Activated naive CD8-positive, alpha-beta T cell treated with anti-CD3 and anti-CD28 coated beads, Interleukin-2, amount 50 U/mL, for 16 hours (primary cell): Measurements from ENCODE around the gene P3H3.
A peak's percentile ranks its signal among the peaks of the same experiment; 100 is the strongest.
"Not testable (repeated sequence)": the region's sequence is repeated elsewhere in the genome, so short reads cannot be mapped to it uniquely, and the experiment has no call there.

Source experiments
- DNase-seq: peaks from one replicate; pipeline ENCODE4 v3.0.0-alpha.2; 2020; ENCODE audit warnings: low read depth, low spot score

P3H3 gene

GRCh38 chr12:6866163-6866919, 38.1 kb downstream of the P3H3 start:
- no peak for DNase-seq

DNA sequence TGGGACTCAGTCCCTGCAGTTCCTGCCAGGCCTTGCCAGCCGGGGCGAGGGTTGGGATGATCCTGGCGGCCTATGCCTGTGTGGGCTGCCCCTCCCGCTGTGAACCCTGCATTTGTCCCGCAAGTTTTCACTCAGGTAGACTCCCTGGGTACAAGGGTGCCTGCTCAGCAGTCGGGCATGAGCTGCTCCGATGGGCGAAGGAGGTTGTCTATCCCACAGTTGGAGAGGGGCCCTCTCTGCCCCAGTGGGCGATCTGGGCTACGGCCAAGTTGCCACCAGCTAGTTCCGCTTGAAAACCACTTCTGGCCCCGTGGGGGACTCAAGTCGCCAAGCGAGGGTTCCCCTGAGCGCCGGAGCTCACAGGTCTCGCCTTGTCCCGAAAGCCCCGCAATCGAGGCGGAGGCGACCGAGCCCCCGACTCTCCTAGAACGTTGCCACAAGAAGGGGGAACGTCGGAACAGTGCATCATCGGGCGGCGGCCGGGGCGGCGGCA, 38.8 kb downstream of the P3H3 start:
- no peak for DNase-seq

DNA sequence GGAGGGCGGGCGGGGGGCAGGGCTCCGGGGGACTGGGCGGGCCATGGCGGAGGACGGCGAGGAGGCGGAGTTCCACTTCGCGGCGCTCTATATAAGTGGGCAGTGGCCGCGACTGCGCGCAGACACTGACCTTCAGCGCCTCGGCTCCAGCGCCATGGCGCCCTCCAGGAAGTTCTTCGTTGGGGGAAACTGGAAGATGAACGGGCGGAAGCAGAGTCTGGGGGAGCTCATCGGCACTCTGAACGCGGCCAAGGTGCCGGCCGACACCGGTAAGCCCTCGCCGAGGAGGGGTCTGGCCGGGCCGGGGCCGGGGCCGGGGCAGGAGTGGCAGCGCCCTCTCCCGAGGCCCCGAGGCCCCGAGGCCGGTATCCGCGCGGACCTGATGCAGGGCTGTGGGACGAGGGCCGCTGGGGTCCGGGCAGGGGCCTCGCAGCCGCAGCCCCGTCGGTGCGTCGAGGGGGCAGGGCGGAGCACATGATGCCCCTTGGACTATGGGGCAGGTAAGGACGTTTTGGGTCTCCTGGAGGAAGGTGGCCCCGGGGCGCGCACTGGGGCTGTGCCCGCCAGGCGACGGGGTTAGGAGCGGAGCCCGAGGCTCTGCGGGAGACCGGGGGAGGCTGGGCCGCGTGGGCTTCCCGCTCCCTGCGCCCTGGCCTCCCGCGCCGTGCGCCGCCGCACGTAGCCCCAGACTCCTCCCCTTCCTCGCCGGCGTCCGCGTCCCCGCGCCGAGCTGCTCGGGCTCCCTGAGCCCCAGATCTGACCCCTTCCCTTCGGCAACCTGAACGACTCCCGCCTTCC, 39.4 kb downstream of the P3H3 start, which contains the start of gene TPI1:
TPI1 (plus strand) TSS at position 119 of the 798 bp plus-strand sequence; CDS start at position 155, 36 bp downstream.
- peak; percentile 56 for DNase-seq

GRCh38 chr12:6868211-6869048, 40.2 kb downstream of the P3H3 start:
- peak; percentile 11 for DNase-seq

DNA sequence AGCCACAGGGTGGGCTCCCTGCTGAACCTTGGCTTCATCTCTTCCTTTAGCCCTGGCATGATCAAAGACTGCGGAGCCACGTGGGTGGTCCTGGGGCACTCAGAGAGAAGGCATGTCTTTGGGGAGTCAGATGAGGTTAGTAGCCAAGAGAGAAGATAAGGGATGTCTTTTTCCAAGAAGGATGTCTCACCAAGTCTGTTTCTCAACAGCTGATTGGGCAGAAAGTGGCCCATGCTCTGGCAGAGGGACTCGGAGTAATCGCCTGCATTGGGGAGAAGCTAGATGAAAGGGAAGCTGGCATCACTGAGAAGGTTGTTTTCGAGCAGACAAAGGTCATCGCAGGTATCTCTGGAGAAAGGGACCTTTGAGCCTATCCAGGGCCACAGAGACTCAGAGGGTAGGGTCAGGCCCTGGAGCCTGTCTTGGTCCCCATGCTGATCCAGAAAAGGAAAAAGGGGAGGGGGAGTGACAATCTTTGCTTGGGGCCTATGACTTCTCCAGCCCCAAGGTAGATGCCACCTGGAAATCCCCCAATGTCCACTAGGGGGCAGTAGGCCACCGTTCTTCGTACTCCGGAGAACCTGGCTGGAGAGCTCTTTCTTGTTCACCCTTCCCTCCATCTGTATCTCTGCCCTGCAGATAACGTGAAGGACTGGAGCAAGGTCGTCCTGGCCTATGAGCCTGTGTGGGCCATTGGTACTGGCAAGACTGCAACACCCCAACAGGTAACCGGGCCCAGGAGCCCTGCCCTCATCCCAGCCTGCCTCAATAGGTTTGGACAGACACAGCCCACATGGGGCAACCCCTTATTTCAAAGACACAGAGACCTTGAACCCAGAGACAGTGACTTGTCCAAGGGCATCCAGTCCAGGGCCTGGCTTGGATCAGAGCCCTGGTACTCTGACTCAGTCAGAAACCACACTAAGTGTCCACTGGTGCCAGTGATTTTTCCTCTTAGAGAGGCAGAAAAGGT, 41.1 kb downstream of the P3H3 start:
- peak; percentile 73 for DNase-seq

- DNase-seq, result not testable (repeated sequence)
Measured at GRCh38 chr12:6870304-6870703, 42.1 kb downstream of the P3H3 start.

DNA sequence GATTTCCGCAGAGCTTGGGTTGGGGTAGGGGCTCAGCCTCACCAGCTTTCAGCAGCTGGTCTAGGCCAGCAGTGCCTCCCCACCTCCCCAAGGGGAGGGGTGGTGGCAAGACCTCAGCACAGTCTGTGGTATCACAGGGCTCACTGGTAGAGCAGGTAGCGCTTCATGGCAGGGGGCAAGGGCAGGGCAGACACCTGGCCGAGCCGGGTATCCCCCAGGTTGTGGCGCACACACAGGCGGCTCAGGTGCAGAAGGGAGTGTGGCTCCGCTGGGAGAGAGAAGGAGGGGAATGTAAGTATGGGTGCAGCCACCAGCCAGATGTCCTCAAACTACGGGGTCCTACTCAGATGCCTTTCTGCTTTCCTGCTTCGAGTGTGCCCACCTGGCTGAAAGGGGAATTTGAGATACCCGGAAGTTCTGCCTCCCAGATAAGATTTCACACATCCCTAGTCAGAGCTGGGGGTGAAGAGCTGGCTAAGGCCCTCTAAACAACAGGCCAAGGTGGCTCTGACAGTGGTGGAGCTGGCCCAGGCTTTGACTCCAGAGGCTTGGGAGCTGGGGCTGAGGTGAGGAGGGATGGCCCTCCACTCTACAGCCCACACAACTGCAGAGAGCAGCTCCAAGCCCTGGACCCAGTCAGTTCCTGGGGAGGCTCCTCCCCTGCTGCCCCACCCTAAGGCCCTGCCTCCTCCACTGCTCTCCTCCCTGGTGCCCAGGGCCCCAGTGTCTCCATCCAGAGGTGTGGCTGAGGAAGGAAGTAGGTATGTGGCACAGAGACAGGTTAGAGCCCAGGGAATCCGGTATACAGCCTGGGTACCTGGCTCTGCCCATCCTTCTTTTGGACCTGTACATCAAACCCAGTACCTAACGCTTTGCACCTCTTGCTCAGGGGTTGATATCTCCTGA, 43.1 kb downstream of the P3H3 start:
- DNase-seq, result no peak

DNA sequence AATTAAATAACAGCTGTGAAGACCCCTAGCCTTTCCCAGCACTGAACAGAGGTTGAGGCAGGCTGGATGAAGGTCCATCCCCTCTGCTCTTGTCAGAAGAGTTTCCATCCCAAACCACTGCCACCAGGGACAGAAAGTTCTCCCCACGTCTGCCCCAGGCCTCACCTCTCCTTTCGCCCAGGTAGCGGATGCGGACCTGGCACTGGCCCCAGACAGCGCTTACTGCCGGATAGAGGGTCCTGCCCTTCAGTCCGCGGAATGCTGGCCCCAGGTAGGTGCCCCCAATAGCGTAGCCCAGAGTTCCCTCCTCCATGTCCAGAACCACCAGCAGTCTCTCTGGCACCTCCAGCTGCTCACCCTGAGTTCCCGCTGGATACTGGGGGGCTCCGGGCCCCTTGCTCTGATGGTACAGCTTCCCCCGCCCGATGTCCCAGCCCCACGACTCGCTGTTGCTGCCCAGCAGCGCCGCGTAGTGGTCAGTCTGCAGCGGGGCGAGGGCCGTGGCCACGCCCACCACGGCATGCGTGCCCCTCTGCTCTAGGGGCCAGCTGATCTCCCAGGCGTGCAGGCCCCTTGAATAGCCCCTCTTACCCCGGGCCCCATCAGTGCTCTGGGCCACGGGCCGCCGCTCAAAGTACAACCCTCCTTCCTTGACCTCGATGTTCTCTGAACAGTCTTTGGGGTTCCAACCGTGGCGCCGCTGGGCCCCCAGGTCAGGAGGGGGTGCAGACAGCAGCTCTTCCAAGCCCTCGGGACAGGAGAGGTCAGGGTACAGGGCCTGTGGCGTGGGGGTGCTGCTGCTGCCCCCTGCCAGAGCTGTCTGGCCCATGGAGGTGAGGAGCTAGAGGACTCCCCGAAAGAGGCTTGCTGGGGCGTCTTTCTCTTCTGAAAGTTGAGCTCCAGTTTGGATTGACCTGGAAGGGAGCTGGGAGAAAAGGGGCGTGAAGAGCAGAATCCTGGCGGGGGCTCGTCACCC, 44.2 kb downstream of the P3H3 start:
- DNase-seq, result peak; percentile 67

DNA sequence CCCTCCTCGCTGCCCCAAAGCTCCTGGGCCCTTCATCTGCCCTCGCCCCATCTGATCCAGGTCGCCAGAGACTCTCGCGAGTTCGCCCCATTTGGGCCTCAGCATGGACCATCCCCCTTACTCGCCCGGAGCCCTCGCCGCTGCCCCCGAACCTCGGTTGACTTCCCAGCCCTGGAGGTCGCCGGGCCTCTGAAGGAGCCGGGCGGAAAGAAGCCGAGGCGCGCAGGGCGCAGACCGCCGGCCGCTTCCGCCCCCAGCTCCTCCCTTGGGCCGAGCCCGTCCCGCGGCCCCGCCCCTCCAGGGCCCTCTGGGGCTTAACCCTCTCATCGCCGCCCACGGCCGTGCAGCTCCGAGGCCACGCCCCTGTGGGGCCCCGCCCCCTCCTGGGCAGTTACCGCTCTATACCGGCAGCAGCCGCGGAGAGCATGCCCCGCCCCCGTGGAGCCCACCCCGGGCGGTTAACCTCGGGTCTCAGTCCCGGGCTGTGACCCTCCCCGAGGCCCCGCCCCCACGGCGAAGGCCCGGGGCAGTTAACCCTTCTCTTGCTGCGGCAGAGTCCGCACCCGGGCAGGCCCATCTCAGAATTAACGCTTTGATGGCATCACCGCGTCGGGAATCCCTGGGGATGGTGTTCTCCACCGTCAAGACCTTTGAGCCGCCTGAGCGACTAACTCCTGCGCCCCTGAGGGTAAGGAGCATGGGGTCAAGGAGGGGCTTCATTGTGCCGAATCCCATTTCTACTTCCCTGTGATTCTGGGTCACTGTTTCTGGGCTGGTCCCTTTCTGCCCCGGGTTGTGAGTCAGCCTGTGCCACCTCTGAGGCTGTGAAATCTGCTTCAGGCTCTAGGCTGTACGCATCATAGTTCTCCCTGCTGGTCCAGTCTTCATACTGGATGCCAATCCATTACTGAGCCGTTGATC, 45.1 kb downstream of the P3H3 start, which contains the start of gene SPSB2:
SPSB2 (minus strand) TSS at position 210 of the 921 bp plus-strand sequence. CDS start 402 bp downstream, outside the sequence.
- DNase-seq, result peak; percentile 99

DNA sequence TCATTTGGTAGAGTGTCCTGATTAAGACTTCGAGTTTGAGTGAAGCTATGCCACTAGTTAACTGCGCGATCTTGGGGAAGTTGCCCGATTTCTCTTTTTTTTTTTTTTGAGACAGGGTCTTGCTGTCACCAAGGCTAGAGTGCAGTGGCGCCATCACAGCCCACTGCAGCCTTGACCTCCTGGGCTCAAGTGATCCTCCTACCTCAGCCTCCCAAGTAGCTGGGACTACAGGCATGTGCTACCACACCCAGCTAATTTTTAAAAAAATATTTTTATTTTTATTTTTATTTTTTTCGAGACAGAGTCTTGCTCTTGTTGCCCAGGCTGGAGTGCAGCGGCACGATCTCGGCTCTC, 45.8 kb downstream of the P3H3 start:
- not testable (repeated sequence) for DNase-seq

- DNase-seq, result not testable (repeated sequence)
Measured at GRCh38 chr12:6879824-6880223, 51.6 kb downstream of the P3H3 start.

- DNase-seq, result no peak
Measured at GRCh38 chr12:6883252-6883651, 55.0 kb downstream of the P3H3 start.

DNA sequence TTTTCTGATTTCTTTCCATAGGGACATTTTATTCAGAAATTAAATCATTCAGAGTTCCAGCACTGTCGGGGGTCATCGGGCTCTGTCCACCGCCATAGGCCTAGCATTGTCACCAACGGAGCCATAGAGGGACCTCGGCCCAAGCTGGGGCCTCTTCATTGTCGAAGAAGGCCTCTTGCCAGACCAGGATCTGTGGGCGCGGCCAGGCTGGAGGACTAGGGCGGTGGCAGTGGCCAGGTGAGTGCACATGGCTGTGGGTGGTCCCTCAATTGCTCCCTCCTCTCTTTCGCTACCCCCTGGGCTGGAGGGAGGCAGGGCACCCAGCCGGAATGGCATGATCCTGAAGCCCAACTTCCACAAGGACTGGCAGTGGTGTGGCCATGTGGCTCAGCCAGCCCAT, 55.5 kb downstream of the P3H3 start:
- no peak for DNase-seq

DNA sequence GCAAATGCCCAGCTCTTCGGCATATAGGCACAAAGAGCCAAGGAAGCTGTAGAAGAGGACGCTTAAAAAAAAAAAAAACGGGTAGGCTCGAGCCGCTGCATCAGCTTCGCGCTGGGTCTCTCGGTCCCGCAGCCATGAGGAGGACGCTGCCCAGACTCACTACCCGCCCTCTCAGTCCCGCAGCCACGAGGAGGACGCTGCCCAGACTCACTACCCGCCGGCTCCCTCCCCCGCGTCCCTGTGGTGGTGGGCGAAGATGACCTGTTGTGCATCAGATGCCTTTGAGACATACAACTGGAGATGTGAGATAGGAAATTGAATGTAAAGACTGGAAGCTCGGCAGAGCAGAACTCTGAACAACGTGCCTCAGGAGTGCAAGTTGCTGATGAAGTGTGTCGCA, 56.3 kb downstream of the P3H3 start:
- DNase-seq, result no peak

DNA sequence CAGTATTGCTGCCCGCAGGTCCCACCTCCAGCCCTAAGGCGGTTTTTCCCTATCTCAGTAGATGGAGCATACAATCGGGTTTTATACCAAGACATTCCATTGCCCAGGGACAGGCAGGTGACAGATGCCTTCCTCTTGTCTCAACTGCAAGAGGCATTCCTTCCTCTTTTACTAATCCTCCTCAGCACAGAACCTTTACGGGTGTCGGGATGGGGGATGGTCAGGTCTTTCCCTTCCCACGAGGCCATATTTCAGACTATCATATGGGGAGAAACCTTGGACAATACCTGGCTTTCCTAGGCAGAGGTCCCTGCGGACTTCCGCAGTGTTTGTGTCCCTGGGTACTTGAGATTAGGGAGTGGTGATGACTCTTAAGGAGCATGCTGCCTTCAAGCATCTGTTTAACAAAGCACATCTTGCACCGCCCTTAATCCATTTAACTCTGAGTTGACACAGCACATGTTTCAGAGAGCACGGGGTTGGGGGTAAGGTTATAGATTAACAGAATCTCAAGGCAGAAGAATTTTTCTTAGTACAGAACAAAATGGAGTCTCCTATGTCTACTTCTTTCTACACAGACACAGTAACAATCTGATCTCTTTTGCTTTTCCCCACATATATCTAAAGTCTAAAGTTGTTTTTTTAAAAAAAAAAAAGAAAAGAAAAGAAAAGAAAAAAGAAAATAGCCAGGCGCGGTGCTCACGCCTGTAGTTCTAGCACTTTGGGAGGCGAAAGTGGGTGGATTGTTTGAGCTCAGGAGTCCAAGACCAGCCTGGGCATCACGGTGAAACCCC, 58.2 kb downstream of the P3H3 start:
- DNase-seq, result not testable (repeated sequence)

- DNase-seq, result no peak
Measured at GRCh38 chr12:6887460-6887859, 59.3 kb downstream of the P3H3 start.
